Measurements from ENCODE around the gene GGT5. TPM values are rescaled to one million over a fixed set of nuclear protein-coding genes. Genes with fewer than 3 reads are reported as not detected.

Gene GGT5
- total RNA-seq, 4 donors from 2014 or later, result 8.8 to 29.9 (median 22.8) TPM

GRCh38 chr22:24170632-24171031 is 74.2 kb downstream of the GGT5 start:
- no peak for TF ChIP-seq CTCF (IDR thresholded peaks at IDR 0.05 in 4 of 5, conservative IDR thresholded peaks at IDR 0.05 in 1 of 5)
- no peak for TF ChIP-seq POLR2A (IDR thresholded peaks at IDR 0.05)
- no peaks in the 10 kb centered on the region for H3K27me3 ChIP-seq
- no peak for ATAC-seq
- H3K36me3 ChIP-seq, result peaks cover 0 to 55% of the 10 kb centered on the region in 2 donors
- in situ Hi-C loops (cut with MboI; ENCODE audit: low sequenced_read_pairs in 4 of 4) (loop anchor here in 1 of 4 donors (10.0 kb wide), 1 partner anchor 66 kb away; no protein-coding TSS in a partner anchor), intact Hi-C loops (cut with DNase I; ENCODE audit: low total_unique reads) (no loop called here)
- H3K27ac ChIP-seq, result no peak overlapping the region
- H3K4me1 ChIP-seq, result peaks cover 5 to 8% of the 10 kb centered on the region in 2 donors
- no peaks in the 10 kb centered on the region for H3K9me3 ChIP-seq
- H3K4me3 ChIP-seq, result no peak overlapping the region
- no peak for DNase-seq

- Histone ChIP-seq H3K27ac (no peak overlapping the region), H3K4me1 (peaks cover 5 to 8% of the 10 kb centered on the region in 2 donors), H3K27me3 (no peaks in the 10 kb centered on the region), H3K36me3 (peaks cover 0 to 60% of the 10 kb centered on the region in 2 donors), H3K4me3 (no peak overlapping the region), H3K9me3 (no peaks in the 10 kb centered on the region)
- TF ChIP-seq CTCF (IDR thresholded peaks at IDR 0.05 in 4 of 5, conservative IDR thresholded peaks at IDR 0.05 in 1 of 5), result no peak
- intact Hi-C loops (cut with DNase I; ENCODE audit: low total_unique reads), result no loop called here
- no peak for DNase-seq
- ATAC-seq, result no peak
- in situ Hi-C loops (cut with MboI; ENCODE audit: low sequenced_read_pairs in 4 of 4), result loop anchor here in 1 of 4 donors (10.0 kb wide), 1 partner anchor 65 kb away; no protein-coding TSS in a partner anchor
Measured at GRCh38 chr22:24170188-24170587, 74.7 kb downstream of the GGT5 start.

Other genes starting within 250 kb of the GGT5 start
- gene GSTT4, start 239.6 kb downstream of the GGT5 start, total RNA-seq, result not detected
- gene CABIN1, start 233.8 kb downstream of the GGT5 start, total RNA-seq, result 10 to 100 TPM; 18.8 to 31.5 (median 22.4) TPM
- gene SUSD2, start 63.6 kb downstream of the GGT5 start, total RNA-seq, result 1 to 10 TPM in 3 of 4 donors, under 1 TPM in 1; 0.76 to 4.1 (median 1.6) TPM
- gene SPECC1L, start 25.7 kb upstream of the GGT5 start, total RNA-seq, result 10 to 100 TPM; 16.2 to 19.9 (median 18.7) TPM
- 1 to 10 TPM in 3 of 4 donors, under 1 TPM in 1; 0.39 to 3.6 (median 1.2) TPM for gene ADORA2A, start 182.5 kb upstream of the GGT5 start, total RNA-seq